Vagina (tissue), 2 donors: ENCODE data around the gene GRB2. TPM values are rescaled to one million over a fixed set of nuclear protein-coding genes. Genes with fewer than 3 reads are reported as not detected.

Source experiments
- DNase-seq, 2 donors: peaks; one replicate each; pipeline ENCODE4 v3.0.0-alpha.2; 2017; ENCODE audit errors: extremely low spot score in 2 of 2
- H3K27ac ChIP-seq: fragments of 200-600 bp; sonication (generic); one replicate; pipeline ENCODE4 v1.5.1; 2019
- H3K27me3 ChIP-seq: fragments of 200-600 bp; sonication (generic); one replicate; pipeline ENCODE4 v1.5.1; 2019
- H3K36me3 ChIP-seq, 2 donors: fragments of 200-600 bp; sonication (generic); one replicate each; pipeline ENCODE4 v1.5.1; 2017 to 2019
- H3K4me1 ChIP-seq: fragments of 200-600 bp; sonication (generic); one replicate; pipeline ENCODE4 v1.5.1; 2019
- H3K4me3 ChIP-seq, 2 donors: fragments of 200-600 bp; sonication (generic); 1 replicate in 1 of 2; 2 replicates in 1 of 2; pipeline ENCODE4 v1.5.1; 2016 to 2019
- H3K9me3 ChIP-seq: fragments of 200-600 bp; sonication (generic); one replicate; pipeline ENCODE4 v1.5.1; 2019
- POLR2A ChIP-seq, 2 donors: fragments of 450-650 bp; IDR thresholded peaks; one replicate each; pipeline ENCODE4 v1.6.1; 2017; ENCODE audit warnings: antibody characterized with exemption in 2 of 2, mild to moderate bottlenecking in 2 of 2, moderate library complexity in 2 of 2
- POLR2AphosphoS5 ChIP-seq, 2 donors: sonication (generic); formaldehyde crosslinking; IDR thresholded peaks; one replicate each; pipeline ENCODE4 v1.9.0; 2017; ENCODE audit warnings: antibody characterized with exemption in 2 of 2, mild to moderate bottlenecking in 2 of 2, low read depth in 1 of 2; ENCODE audit not compliant: insufficient read depth in 1 of 2
- intact Hi-C: fragments of 100-400 bp; cut with DNase I; formaldehyde crosslinking; loops from one replicate; pipeline ENCODE4 v1.15.1; 2023
- total RNA-seq: library from RNA; depleted of rRNA; stranded (reverse); fragments of >200 nt; gene quantifications from one replicate; pipeline ENCODE4 v1.2.3, GENCODE V29; 2016
- TF ChIP-seq, protein P1 (sequence below), 3 experiments: fragments of 450-650 bp in 2 of 3; fragments of 200-600 bp in 1 of 3; sonication (generic) in 1 of 3; IDR thresholded peaks; one replicate each; pipeline ENCODE4 v1.5.1; 2017 to 2019; ENCODE audit warnings: antibody characterized with exemption in 3 of 3, mild to moderate bottlenecking in 2 of 3, moderate library complexity in 2 of 3

The GRB2 gene
- total RNA-seq, 1 donor from 2014 or later, result 71.9 TPM

- H3K4me1 ChIP-seq, result peaks cover 69% of the 10 kb centered on the region
Measured at GRCh38 chr17:75365009-75365930, 40.2 kb downstream of the GRB2 start.

DNA sequence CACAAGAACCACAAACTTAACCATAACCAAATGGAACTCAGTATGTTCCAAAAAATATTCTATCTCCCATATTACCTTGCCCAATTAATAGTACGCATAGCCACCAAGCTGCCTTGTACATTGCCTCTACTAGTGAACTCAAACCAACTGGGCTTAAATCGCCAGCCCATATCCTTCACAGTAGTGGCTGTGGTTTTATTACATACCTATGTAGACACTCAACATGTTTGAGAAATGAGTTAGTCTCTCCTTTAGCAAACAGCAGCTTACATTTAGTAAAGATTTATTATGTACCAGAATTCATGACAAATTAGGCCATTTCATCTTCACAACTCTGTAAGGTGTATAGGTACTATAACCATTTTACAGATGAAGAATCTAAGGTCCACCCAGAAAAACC lies 41.4 kb downstream of the GRB2 start:
- peaks cover 68% of the 10 kb centered on the region for H3K4me1 ChIP-seq
- TF ChIP-seq POLR2AphosphoS5 (IDR thresholded peaks at IDR 0.05; ENCODE audit: insufficient read depth in 1 of 2, low read depth in 1 of 2) (no peak), POLR2A (IDR thresholded peaks at IDR 0.05) (no peak)
- TF ChIP-seq, protein P1, sequence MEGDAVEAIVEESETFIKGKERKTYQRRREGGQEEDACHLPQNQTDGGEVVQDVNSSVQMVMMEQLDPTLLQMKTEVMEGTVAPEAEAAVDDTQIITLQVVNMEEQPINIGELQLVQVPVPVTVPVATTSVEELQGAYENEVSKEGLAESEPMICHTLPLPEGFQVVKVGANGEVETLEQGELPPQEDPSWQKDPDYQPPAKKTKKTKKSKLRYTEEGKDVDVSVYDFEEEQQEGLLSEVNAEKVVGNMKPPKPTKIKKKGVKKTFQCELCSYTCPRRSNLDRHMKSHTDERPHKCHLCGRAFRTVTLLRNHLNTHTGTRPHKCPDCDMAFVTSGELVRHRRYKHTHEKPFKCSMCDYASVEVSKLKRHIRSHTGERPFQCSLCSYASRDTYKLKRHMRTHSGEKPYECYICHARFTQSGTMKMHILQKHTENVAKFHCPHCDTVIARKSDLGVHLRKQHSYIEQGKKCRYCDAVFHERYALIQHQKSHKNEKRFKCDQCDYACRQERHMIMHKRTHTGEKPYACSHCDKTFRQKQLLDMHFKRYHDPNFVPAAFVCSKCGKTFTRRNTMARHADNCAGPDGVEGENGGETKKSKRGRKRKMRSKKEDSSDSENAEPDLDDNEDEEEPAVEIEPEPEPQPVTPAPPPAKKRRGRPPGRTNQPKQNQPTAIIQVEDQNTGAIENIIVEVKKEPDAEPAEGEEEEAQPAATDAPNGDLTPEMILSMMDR (IDR thresholded peaks at IDR 0.05), result no peak
- no peaks in the 10 kb centered on the region for H3K36me3 ChIP-seq
- H3K27ac ChIP-seq, result no peak overlapping the region
- no peaks in the 10 kb centered on the region for H3K27me3 ChIP-seq
- DNase-seq, result no peak
- intact Hi-C loops, result no loop called here
- no peaks in the 10 kb centered on the region for H3K9me3 ChIP-seq
- H3K4me3 ChIP-seq, result no peak overlapping the region

More at GRCh38 chr17:75365009-75365930, 40.2 kb downstream of the GRB2 start:
- no peak overlapping the region for H3K27ac ChIP-seq
- no peaks in the 10 kb centered on the region for H3K36me3 ChIP-seq
- no peak for DNase-seq
- no peaks in the 10 kb centered on the region for H3K9me3 ChIP-seq
- H3K27me3 ChIP-seq, result no peaks in the 10 kb centered on the region
- intact Hi-C loops, result no loop called here
- H3K4me3 ChIP-seq, result no peak overlapping the region
- TF ChIP-seq, protein P1 (IDR thresholded peaks at IDR 0.05), result no peak
- no peak for TF ChIP-seq POLR2A (IDR thresholded peaks at IDR 0.05)
- no peak for TF ChIP-seq POLR2AphosphoS5 (IDR thresholded peaks at IDR 0.05; ENCODE audit: insufficient read depth in 1 of 2, low read depth in 1 of 2)

DNA sequence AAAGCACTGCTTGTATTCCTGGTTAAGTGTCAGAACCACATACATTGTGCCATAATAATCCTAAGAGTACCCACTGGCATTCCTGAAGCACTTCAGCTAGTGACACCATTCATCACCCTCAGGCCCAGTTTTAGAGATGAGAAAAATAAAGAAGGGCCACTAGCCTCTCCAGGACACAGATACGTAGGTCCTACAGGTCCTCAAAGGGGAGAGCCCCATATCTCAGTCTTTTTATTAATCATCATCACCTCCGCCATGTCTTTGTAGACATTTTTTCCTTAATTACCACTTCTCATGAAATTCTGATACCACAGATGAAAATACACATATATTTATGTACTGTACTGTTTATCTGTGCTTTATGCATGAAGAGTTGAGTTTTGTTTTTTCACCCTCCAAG lies 43.5 kb downstream of the GRB2 start:
- Histone ChIP-seq H3K4me1 (peaks cover 49% of the 10 kb centered on the region), H3K9me3 (no peaks in the 10 kb centered on the region), H3K27ac (no peak overlapping the region), H3K4me3 (no peak overlapping the region), H3K27me3 (no peaks in the 10 kb centered on the region), H3K36me3 (no peaks in the 10 kb centered on the region)
- no peak for TF ChIP-seq POLR2AphosphoS5 (IDR thresholded peaks at IDR 0.05; ENCODE audit: insufficient read depth in 1 of 2, low read depth in 1 of 2)
- no peak for DNase-seq
- intact Hi-C loops, result no loop called here

- no peaks in the 10 kb centered on the region for H3K36me3 ChIP-seq
- no peaks in the 10 kb centered on the region for H3K9me3 ChIP-seq
- H3K27me3 ChIP-seq, result no peaks in the 10 kb centered on the region
- TF ChIP-seq POLR2A (IDR thresholded peaks at IDR 0.05) (no peak), POLR2AphosphoS5 (IDR thresholded peaks at IDR 0.05; ENCODE audit: insufficient read depth in 1 of 2, low read depth in 1 of 2) (no peak)
- TF ChIP-seq, protein P1 (IDR thresholded peaks at IDR 0.05), result no peak
- intact Hi-C loops, result no loop called here
- H3K4me1 ChIP-seq, result peaks cover 49% of the 10 kb centered on the region
- H3K27ac ChIP-seq, result no peak overlapping the region
- H3K4me3 ChIP-seq, result no peak overlapping the region
- DNase-seq, result no peak
Measured at GRCh38 chr17:75361344-75361743, 44.1 kb downstream of the GRB2 start.

- intact Hi-C loops, result loop anchor here (5.0 kb wide), 1 partner anchor 456 kb away; no protein-coding TSS in a partner anchor
- Histone ChIP-seq H3K27ac (no peak overlapping the region), H3K36me3 (no peaks in the 10 kb centered on the region), H3K27me3 (no peaks in the 10 kb centered on the region), H3K4me3 (no peak overlapping the region), H3K9me3 (no peaks in the 10 kb centered on the region), H3K4me1 (peaks cover 43% of the 10 kb centered on the region)
- no peak for TF ChIP-seq POLR2AphosphoS5 (IDR thresholded peaks at IDR 0.05; ENCODE audit: insufficient read depth in 1 of 2, low read depth in 1 of 2)
- no peak for DNase-seq
Measured at GRCh38 chr17:75356260-75356937, 49.1 kb downstream of the GRB2 start.
